Pancreas (tissue), 10 donors: ENCODE data around the gene BRCA2. TPM values are rescaled to one million over a fixed set of nuclear protein-coding genes. Genes with fewer than 3 reads are reported as not detected.
"Not testable (repeated sequence)": the region's sequence is repeated elsewhere in the genome, so short reads cannot be mapped to it uniquely, and the experiment has no call there.

Source experiments
- ATAC-seq, 4 donors: fragments of 200-7000 bp; cut with Tn5 transposase; one replicate each; pipeline versions ENCODE4 v1.8.0 to v1.9.1; 2020; ENCODE audit warnings: mild to moderate bottlenecking in 4 of 4, moderate library complexity in 4 of 4
- DNase-seq, 6 donors: peaks; one replicate each; pipeline ENCODE4 v3.0.0-alpha.2; 2020
- FAIRE-seq: peaks from 2 replicates; lab custom pipeline; 2012; peaks lifted over from hg19 to GRCh38; lab: Jason Lieb, UNC
- H3K27ac ChIP-seq, 4 donors: fragments of 200-600 bp; sonication (generic); 1 replicate in 3 of 4; 2 replicates in 1 of 4; pipeline versions ENCODE4 v1.5.0 to v1.8.0; 2020
- H3K27me3 ChIP-seq, 4 donors: fragments of 200-600 bp; one replicate each; pipeline ENCODE4 v1.8.0; 2021
- H3K36me3 ChIP-seq, 3 donors: fragments of 200-600 bp; sonication (generic) in 1 of 3; one replicate each; pipeline versions ENCODE4 v1.5.0 to v1.8.0; 2020 to 2021
- H3K4me1 ChIP-seq, 3 donors: fragments of 200-600 bp; one replicate each; pipeline ENCODE4 v1.8.0; 2021
- H3K4me3 ChIP-seq, 4 donors: fragments of 200-600 bp; sonication (generic) in 2 of 4; one replicate each; pipeline versions ENCODE4 v1.5.0 to v1.8.0; 2020 to 2021
- H3K9me3 ChIP-seq, 4 donors: fragments of 200-600 bp; one replicate each; pipeline ENCODE4 v1.8.0; 2021
- CTCF ChIP-seq, 4 donors: fragments of 200-600 bp; sonication (generic) in 3 of 4; IDR thresholded peaks; one replicate each; pipeline versions ENCODE4 v1.5.0 to v1.8.0; 2021; ENCODE audit warnings: antibody characterized with exemption in 4 of 4
- WGBS, 2 donors: extraction: QIAGEN DNeasy Blood & Tissue Kit; methylation state at CpG; one replicate each; pipeline ENCODE4 v1.1.7; 2013; 5-methylcytosine and 5-hydroxymethylcytosine counted together
- intact Hi-C, 3 donors: fragments of 100-400 bp; cut with DNase I; formaldehyde crosslinking; loops; one replicate each; pipeline versions ENCODE4 v1.11.1 to v1.14.2; 2022
- polyA plus RNA-seq, 2 donors: library from polyadenylated mRNA; stranded (reverse); fragments of 200-250 nt; gene quantifications; one replicate each; pipeline ENCODE4 v1.2.3, GENCODE V29; 2013
- total RNA-seq, 6 donors: library from RNA; stranded (reverse); fragmentation: NEBNext Ultra II Directional in 4 of 6; extraction: Animal tissue kit (Norgen Biotek cat#: 25700) in 4 of 6; gene quantifications; one replicate each; pipeline versions ENCODE4 v1.2.1 to v1.2.4, GENCODE V29; 2021 to 2023
- donor health status: healthy with polysubstance abuse.
- donor health status: DM: no; HTN: no; CAD: no; lungs with moderate emphysema.
- donor health status: DM: no; HTN: no; CAD: no.
- donor health status: control.
- donor health status: control.
- donor health status: Bipolar disorder and iron deficiency.
- donor health status: DM: yes; HTN: yes; CAD: no.
- donor health status: DM: no; HTN: no; CAD: no.
- donor health status: DM: no; HTN: no; CAD: no.
- donor health status: DM: yes; HTN: yes; CAD: no.

The BRCA2 gene
- total and polyA plus RNA-seq, 8 donors: 0.07 to 1.4 (median 0.76) TPM

GRCh38 chr13:32354040-32354439, 38.7 kb downstream of the BRCA2 start:
- intact Hi-C loops: no loop called here
- DNase-seq: no peak
- H3K4me1 ChIP-seq: no peaks in the 10 kb centered on the region
- 96 to 97% methylated on average over 1 of the region's 1 CpG for WGBS, 2 donors
- no peak for TF ChIP-seq CTCF (IDR thresholded peaks at IDR 0.05)
- H3K36me3 ChIP-seq: no peaks in the 10 kb centered on the region
- no peaks in the 10 kb centered on the region for H3K27me3 ChIP-seq
- H3K9me3 ChIP-seq: no peaks in the 10 kb centered on the region
- FAIRE-seq: no peak
- H3K27ac ChIP-seq: no peak overlapping the region
- no peak for ATAC-seq
- H3K4me3 ChIP-seq: no peak overlapping the region

GRCh38 chr13:32355935-32356334, 40.6 kb downstream of the BRCA2 start:
- H3K36me3 ChIP-seq, H3K4me3 ChIP-seq, FAIRE-seq, H3K27me3 ChIP-seq, H3K27ac ChIP-seq, H3K4me1 ChIP-seq, intact Hi-C loops, H3K9me3 ChIP-seq, DNase-seq, ATAC-seq: not testable (repeated sequence)
- 96 to 98% methylated on average over 8 of the region's 8 CpGs for WGBS, 2 donors

- no peak for TF ChIP-seq CTCF (IDR thresholded peaks at IDR 0.05)
- intact Hi-C loops: no loop called here
- H3K36me3 ChIP-seq: no peaks in the 10 kb centered on the region
- H3K27ac ChIP-seq: no peak overlapping the region
- FAIRE-seq (no peak), DNase-seq (no peak), ATAC-seq (no peak)
- no peaks in the 10 kb centered on the region for H3K4me1 ChIP-seq
- WGBS, 2 donors: 88% methylated on average over 2 of the region's 2 CpGs
- no peaks in the 10 kb centered on the region for H3K9me3 ChIP-seq
- H3K27me3 ChIP-seq: no peaks in the 10 kb centered on the region
- H3K4me3 ChIP-seq: no peak overlapping the region
These were observed 47.3 kb downstream of the BRCA2 start for GRCh38 chr13:32362574-32362973.

- H3K27ac ChIP-seq: no peak overlapping the region
- ATAC-seq: no peak
- no peaks in the 10 kb centered on the region for H3K4me1 ChIP-seq
- intact Hi-C loops: no loop called here
- WGBS, 2 donors: 96% methylated on average over 2 of the region's 2 CpGs
- H3K36me3 ChIP-seq: no peaks in the 10 kb centered on the region
- no peak for DNase-seq
- no peak for FAIRE-seq
- H3K27me3 ChIP-seq: no peaks in the 10 kb centered on the region
- H3K4me3 ChIP-seq: no peak overlapping the region
- no peak for TF ChIP-seq CTCF (IDR thresholded peaks at IDR 0.05)
- no peaks in the 10 kb centered on the region for H3K9me3 ChIP-seq
These were observed 55.5 kb downstream of the BRCA2 start for GRCh38 chr13:32370805-32371204.

- Histone ChIP-seq H3K27me3 (no peaks in the 10 kb centered on the region), H3K4me3 (no peak overlapping the region), H3K36me3 (no peaks in the 10 kb centered on the region), H3K4me1 (no peaks in the 10 kb centered on the region), H3K9me3 (no peaks in the 10 kb centered on the region), H3K27ac (no peak overlapping the region)
- 88 to 94% methylated on average over 13 of the region's 13 CpGs for WGBS, 2 donors
- ATAC-seq (no peak), FAIRE-seq (no peak), DNase-seq (no peak)
- no peak for TF ChIP-seq CTCF (IDR thresholded peaks at IDR 0.05)
- intact Hi-C loops: no loop called here
These were observed 61.5 kb downstream of the BRCA2 start for GRCh38 chr13:32376642-32377415.
